ENCODE data around the gene SF3B4.

Gene SF3B4, protein sequence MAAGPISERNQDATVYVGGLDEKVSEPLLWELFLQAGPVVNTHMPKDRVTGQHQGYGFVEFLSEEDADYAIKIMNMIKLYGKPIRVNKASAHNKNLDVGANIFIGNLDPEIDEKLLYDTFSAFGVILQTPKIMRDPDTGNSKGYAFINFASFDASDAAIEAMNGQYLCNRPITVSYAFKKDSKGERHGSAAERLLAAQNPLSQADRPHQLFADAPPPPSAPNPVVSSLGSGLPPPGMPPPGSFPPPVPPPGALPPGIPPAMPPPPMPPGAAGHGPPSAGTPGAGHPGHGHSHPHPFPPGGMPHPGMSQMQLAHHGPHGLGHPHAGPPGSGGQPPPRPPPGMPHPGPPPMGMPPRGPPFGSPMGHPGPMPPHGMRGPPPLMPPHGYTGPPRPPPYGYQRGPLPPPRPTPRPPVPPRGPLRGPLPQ

GRCh38 chr1:149927563-149928400 lies at the start of gene SF3B4:
SF3B4 (minus strand) TSS chr1:149927803; CDS start chr1:149927759, 44 bp downstream.
- Histone ChIP-seq H3K4me3 (replicated peaks; ENCODE audit: low read depth, low read length) (peak within 1 kb of the TSS; percentile 95), H3K36me3 (ENCODE audit: control insufficient read depth, insufficient read depth, low read length) (peaks cover 21% of the 10 kb centered on the region), H3K27me3 (replicated peaks; ENCODE audit: control insufficient read depth, insufficient read depth, low read length) (no peaks in the 10 kb centered on the region)
- TF ChIP-seq, protein P1, sequence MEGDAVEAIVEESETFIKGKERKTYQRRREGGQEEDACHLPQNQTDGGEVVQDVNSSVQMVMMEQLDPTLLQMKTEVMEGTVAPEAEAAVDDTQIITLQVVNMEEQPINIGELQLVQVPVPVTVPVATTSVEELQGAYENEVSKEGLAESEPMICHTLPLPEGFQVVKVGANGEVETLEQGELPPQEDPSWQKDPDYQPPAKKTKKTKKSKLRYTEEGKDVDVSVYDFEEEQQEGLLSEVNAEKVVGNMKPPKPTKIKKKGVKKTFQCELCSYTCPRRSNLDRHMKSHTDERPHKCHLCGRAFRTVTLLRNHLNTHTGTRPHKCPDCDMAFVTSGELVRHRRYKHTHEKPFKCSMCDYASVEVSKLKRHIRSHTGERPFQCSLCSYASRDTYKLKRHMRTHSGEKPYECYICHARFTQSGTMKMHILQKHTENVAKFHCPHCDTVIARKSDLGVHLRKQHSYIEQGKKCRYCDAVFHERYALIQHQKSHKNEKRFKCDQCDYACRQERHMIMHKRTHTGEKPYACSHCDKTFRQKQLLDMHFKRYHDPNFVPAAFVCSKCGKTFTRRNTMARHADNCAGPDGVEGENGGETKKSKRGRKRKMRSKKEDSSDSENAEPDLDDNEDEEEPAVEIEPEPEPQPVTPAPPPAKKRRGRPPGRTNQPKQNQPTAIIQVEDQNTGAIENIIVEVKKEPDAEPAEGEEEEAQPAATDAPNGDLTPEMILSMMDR (IDR thresholded peaks at IDR 0.05; ENCODE audit: insufficient read depth, low read length, poor library complexity, severe bottlenecking), result no peak
- DNase-seq (ENCODE audit: extremely low read depth, insufficient read length), result peak; percentile 95

DNA sequence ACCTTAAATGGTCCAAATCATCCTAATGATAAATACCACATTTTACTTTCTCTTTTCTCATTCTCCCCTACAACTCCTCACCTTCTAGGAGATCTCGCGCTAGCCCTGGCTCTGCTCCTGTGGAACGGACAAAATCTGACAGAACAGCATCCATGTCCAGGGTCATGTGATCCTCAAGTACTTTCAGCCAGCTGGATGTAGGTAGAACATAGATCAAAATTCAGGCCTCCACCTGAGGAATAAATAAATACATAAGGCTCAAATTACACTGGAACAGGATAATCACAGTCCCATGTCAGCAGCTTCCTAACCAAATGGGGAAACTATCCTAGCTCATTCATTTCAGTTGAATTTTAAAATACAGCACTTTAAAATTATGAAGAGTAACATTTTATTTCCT lies 49.7 kb upstream of the SF3B4 start:
- H3K27me3 ChIP-seq (replicated peaks; ENCODE audit: control insufficient read depth, insufficient read depth, low read length), result no peaks in the 10 kb centered on the region
- no peak for DNase-seq (ENCODE audit: extremely low read depth, insufficient read length)
- TF ChIP-seq, protein P1 (IDR thresholded peaks at IDR 0.05; ENCODE audit: insufficient read depth, low read length, poor library complexity, severe bottlenecking), result no peak
- peaks cover 1% of the 10 kb centered on the region; the same call in 1 of the 2 replicates for H3K36me3 ChIP-seq (ENCODE audit: control insufficient read depth, insufficient read depth, low read length)
- no peak overlapping the region for H3K4me3 ChIP-seq (replicated peaks; ENCODE audit: low read depth, low read length)

GRCh38 chr1:149972547-149972946 lies 44.9 kb upstream of the SF3B4 start:
- no peak for DNase-seq (ENCODE audit: extremely low read depth, insufficient read length)
- no peaks in the 10 kb centered on the region for H3K27me3 ChIP-seq (replicated peaks; ENCODE audit: control insufficient read depth, insufficient read depth, low read length)
- peaks cover 8% of the 10 kb centered on the region for H3K36me3 ChIP-seq (ENCODE audit: control insufficient read depth, insufficient read depth, low read length)
- no peak overlapping the region for H3K4me3 ChIP-seq (replicated peaks; ENCODE audit: low read depth, low read length)
- TF ChIP-seq, protein P1 (IDR thresholded peaks at IDR 0.05; ENCODE audit: insufficient read depth, low read length, poor library complexity, severe bottlenecking), result no peak

- Histone ChIP-seq H3K4me3 (replicated peaks; ENCODE audit: low read depth, low read length) (no peak overlapping the region), H3K27me3 (replicated peaks; ENCODE audit: control insufficient read depth, insufficient read depth, low read length) (no peaks in the 10 kb centered on the region), H3K36me3 (ENCODE audit: control insufficient read depth, insufficient read depth, low read length) (peaks cover 16% of the 10 kb centered on the region)
- TF ChIP-seq, protein P1 (IDR thresholded peaks at IDR 0.05; ENCODE audit: insufficient read depth, low read length, poor library complexity, severe bottlenecking), result no peak
- DNase-seq (ENCODE audit: extremely low read depth, insufficient read length), result no peak
These were observed 40.0 kb upstream of the SF3B4 start for GRCh38 chr1:149967646-149968045.

DNA sequence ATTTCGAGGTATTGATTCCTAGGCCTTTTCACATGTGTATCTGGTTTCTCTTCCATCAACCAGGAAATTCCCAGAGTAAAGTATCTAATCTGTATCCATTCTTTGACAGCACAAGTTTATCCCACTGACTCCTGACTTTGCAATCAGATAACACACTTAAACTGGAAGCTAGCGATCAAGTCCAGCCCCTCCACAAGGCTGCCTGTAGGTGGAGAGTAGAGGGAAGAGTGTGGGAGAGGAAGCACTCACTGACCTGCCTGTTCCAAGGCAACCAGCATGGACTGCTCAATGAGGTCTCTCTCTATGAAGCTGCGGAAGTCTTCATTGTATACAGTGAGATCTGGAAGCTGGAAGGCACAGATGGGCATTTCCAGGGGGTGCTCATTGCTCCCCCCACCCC lies 39.4 kb upstream of the SF3B4 start:
- no peak overlapping the region for H3K4me3 ChIP-seq (replicated peaks; ENCODE audit: low read depth, low read length)
- H3K27me3 ChIP-seq (replicated peaks; ENCODE audit: control insufficient read depth, insufficient read depth, low read length), result no peaks in the 10 kb centered on the region
- H3K36me3 ChIP-seq (ENCODE audit: control insufficient read depth, insufficient read depth, low read length), result peaks cover 16% of the 10 kb centered on the region
- TF ChIP-seq, protein P1 (IDR thresholded peaks at IDR 0.05; ENCODE audit: insufficient read depth, low read length, poor library complexity, severe bottlenecking), result no peak
- no peak for DNase-seq (ENCODE audit: extremely low read depth, insufficient read length)

Data from GM06990 (cell line).